ENCODE data around the gene PIP5K1B.

GRCh38 chr9:68912561-68912960, 207.5 kb downstream of the PIP5K1B start:
- no peak for TF ChIP-seq MYC (IDR thresholded peaks at IDR 0.05; ENCODE audit: low read depth, low read length)
- TF ChIP-seq, protein P1, sequence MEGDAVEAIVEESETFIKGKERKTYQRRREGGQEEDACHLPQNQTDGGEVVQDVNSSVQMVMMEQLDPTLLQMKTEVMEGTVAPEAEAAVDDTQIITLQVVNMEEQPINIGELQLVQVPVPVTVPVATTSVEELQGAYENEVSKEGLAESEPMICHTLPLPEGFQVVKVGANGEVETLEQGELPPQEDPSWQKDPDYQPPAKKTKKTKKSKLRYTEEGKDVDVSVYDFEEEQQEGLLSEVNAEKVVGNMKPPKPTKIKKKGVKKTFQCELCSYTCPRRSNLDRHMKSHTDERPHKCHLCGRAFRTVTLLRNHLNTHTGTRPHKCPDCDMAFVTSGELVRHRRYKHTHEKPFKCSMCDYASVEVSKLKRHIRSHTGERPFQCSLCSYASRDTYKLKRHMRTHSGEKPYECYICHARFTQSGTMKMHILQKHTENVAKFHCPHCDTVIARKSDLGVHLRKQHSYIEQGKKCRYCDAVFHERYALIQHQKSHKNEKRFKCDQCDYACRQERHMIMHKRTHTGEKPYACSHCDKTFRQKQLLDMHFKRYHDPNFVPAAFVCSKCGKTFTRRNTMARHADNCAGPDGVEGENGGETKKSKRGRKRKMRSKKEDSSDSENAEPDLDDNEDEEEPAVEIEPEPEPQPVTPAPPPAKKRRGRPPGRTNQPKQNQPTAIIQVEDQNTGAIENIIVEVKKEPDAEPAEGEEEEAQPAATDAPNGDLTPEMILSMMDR (IDR thresholded peaks at IDR 0.05; ENCODE audit: extremely low read depth in 1 of 2, insufficient read depth in 1 of 2, low read depth in 1 of 2, low read length in 2 of 2), result no peak
- no peak for TF ChIP-seq EZH2 (IDR thresholded peaks at IDR 0.05; ENCODE audit: borderline replicate concordance, low read depth, low read length, severe bottlenecking)
